ENCODE measurements around the gene IRF2.

DNA sequence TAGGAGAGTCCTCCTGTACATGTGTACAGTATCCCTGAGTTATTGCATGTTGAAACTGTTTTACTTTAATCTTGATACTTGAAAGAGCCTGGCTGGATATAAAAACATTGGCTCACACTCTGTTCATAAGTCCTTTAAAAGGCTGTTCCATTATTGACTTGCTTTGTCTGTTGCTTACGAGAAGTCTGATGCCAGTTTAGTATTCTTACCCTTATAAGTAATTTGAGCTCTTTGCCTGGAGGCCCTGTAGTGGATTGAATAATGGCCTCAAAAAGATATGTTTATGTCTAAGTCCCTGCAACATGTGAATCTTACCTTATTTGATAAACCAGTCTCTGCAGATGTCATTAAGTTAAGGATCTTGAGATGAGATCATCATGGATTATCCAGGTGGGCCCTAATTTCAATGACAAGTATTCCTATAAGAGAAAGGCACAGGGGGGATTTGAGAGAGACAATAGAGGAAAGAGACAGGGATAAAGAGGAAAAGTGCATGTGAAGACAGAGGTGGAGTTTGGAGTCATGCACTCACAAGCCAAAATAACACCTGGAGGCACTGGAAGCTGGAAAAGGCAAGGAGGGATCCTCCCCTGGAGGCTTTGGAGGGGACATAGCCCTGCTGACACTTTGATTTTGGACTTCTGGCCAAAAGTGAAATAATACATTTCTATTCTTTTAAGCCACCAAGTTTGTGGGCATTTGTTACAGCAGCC is 98.1 kb downstream of the IRF2 start:
- no peak for TF ChIP-seq CTCF (optimal IDR thresholded peaks at IDR 0.05 in 1 of 3, IDR thresholded peaks at IDR 0.05 in 1 of 3, conservative IDR thresholded peaks at IDR 0.05 in 1 of 3; ENCODE audit: extremely low read depth in 1 of 3, insufficient read depth in 2 of 3, low read length in 3 of 3)
- no peak for TF ChIP-seq EZH2 (IDR thresholded peaks at IDR 0.05; ENCODE audit: low read length)
